ENCODE data around the gene TRAPPC12.
"Not testable (repeated sequence)": the region's sequence is repeated elsewhere in the genome, so short reads cannot be mapped to it uniquely, and the experiment has no call there.

Gene TRAPPC12

GRCh38 chr2:3488061-3488531 lies 108.6 kb downstream of the TRAPPC12 start:
- no peak for DNase-seq

DNA sequence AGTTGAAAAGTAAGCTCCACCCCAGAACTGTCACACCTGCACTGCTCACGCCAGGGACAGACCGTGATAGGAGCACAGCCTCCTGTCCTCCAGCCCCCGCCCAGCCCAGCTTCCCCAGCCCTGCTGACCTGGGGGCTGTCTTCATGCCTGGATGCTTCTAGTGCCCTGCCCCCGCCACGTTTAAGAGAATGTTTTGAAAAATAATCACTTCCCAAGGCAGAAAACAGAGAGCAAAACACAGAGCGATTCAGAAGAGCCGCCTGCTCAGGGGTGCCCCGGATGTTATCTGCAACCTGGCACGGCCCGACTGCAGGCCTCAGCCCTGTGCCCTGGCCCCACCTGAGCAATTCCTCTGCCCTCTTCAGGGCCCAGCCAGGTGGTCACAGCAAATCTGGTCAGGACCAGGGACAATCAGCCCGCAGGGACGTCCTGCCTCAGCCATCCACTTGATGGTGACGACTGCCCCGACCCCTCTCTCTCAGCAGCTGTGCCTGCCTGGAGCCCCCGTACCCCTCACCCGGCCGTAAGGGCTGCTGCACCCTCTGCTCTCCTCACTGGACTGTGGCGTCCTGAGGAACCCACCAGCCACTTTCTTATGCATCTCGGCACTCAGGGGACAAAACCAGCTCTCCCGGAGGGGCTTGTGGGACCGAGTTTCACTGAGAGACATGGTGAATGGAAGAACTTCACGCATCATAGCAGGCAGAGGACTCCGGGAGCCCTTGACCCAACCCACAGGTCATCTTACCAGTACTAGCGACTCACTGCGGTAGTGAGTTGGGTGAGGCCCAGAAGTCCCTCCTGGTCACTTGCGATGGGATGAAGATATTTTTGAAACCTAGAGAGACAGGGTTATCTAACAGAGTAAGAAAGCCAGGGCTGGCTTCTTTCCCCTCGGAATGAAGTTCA lies 109.6 kb downstream of the TRAPPC12 start:
- DNase-seq, result no peak

GRCh38 chr2:3489764-3490115 lies 110.2 kb downstream of the TRAPPC12 start:
- DNase-seq, result no peak

DNA sequence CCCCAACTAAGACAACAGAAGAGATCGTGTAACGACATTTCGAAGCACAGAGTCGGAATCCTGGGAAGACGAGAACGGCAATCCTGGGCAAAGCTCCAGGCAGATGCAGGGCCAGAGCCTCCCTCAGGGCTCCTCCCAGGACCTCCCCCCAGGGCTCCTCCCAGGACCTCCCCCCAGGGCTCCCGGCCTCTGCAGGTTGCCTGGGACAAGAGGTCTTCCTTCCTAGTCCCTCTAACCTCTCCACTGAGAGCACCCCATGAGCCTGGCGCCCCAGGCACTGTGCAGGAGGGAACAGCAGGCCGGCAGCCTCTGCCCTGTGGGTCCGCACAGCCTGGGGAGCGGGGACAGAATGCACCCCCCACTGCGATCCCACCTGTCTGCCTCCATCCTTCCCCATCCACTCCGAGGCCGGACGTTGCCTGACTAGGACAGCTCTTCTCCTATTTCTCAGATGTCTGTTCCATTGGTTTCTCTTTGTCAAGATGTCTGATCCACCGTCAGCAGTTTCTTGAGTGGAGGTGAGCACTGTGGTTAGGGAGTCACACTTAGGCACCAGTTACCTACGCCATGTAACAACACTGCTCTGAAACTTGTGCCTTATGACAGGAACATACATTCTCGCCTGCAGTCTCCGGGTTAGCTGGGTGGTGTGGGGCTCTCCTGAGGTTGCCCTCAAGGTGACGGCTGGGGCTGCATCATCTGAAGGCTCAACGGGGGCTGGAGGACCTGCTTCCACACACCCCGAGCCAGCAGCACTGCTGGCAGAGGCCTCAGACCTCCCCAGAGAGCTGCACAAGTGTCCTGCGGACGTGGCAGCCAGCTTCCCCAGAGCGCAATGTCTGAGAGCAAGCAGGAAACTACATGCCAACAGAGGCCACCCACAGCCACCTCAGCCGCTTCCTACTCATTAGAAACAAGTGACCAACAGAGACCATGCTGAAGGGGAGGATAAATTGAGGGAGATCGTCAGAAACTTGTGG lies 111.0 kb downstream of the TRAPPC12 start:
- DNase-seq, result no peak

DNA sequence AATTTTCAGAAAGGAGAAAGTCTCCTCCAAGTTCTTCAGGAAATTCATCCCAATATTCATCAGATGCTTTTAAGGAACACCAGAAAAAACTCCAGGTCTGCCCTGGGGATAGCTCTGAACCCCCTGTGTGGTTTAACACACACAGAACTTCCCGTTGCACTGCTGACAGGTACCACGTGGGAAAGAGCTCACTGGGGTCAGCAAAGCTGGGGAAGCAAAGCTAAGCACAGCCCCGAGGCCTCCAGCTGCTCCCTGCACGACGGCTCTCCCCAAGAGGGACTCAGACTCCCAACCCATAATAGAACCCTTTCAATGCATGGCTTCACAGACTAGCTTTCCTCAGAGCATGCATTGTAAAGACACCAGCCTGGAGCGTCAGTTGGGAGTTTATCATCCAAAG lies 111.8 kb downstream of the TRAPPC12 start:
- DNase-seq, result no peak

GRCh38 chr2:3491716-3492474 lies 112.4 kb downstream of the TRAPPC12 start:
- DNase-seq, result no peak

DNA sequence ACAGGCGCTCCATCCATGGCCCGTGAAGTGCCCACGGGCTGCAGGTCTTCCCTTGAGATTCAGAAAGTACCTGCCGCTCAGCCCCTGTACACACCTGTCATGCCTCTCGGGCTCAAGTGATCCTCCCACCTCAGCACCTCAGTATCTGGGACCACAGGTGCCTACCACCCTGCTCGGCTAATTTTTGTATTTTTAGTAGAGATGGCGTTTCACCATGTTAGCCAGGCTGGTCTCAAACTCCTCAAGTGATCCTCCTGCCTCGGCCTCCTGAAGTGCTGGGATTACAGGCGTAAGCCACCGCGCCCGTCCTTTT lies 112.9 kb downstream of the TRAPPC12 start:
- not testable (repeated sequence) for DNase-seq

GRCh38 chr2:3492951-3493614 lies 113.6 kb downstream of the TRAPPC12 start:
- no peak for DNase-seq

GRCh38 chr2:3493615-3494007 lies 114.1 kb downstream of the TRAPPC12 start:
- DNase-seq, result no peak

DNA sequence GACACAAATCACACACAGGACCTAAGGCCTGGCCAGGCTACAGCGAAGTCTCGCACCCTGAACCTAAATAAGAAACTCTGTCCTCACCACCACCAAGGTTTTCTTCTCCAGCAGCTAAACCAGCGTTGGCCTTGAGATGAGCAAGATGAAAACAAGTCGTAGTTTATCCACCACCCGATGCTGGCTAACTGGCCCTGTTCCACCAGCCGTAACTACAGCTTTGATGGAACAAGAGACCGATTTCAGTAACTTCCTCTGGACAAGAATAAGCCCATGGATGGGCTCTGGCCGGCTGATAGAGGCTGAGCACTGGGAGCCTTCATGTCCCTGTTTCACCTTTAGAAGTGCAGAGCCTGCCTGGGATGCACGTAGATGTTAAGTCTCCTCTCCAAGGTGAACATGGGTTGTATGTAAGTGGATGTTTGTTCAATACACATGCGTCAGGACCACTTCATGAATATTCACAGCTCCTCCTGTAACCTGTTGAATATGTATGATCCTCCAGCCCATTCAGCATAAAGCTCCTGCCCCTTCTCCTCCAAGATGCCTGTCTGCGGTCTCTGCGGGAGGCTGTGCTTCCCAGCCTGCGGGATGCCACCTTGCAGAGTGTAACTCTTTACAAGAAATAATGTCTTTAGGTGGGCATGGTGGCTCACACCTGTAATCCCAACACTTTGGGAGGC lies 115.6 kb downstream of the TRAPPC12 start:
- DNase-seq, result no peak

GRCh38 chr2:3496708-3497080 lies 117.2 kb downstream of the TRAPPC12 start:
- DNase-seq, result not testable (repeated sequence)

- DNase-seq, result no peak
These were observed 119.4 kb downstream of the TRAPPC12 start for GRCh38 chr2:3498783-3499394.

- no peak for DNase-seq
These were observed 120.9 kb downstream of the TRAPPC12 start for GRCh38 chr2:3500326-3500899.

GRCh38 chr2:3503046-3503445 lies 123.6 kb downstream of the TRAPPC12 start:
- no peak for DNase-seq

GRCh38 chr2:3503483-3503882 lies 124.0 kb downstream of the TRAPPC12 start:
- no peak for DNase-seq

GRCh38 chr2:3504741-3505140 lies 125.2 kb downstream of the TRAPPC12 start:
- DNase-seq, result no peak

DNA sequence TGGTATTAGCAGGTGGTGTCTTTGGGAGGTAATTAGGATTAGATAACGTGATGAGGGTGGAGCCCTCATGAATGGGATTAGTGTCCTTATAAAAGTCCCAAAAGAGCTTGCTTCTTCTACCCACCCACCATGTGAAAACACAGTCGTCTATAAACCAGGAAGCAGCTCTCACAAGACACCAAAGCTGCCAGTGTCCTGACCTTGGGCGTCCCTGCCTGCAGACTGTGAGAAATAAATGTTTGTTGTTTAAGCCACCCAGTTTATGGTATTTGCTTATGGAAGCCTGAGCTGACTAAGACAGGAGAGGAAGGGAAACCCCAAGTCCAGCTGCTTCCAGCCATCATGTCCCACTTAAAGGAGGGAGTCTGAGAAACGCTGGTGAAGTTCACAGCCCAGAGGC lies 126.3 kb downstream of the TRAPPC12 start:
- DNase-seq, result no peak

DNA sequence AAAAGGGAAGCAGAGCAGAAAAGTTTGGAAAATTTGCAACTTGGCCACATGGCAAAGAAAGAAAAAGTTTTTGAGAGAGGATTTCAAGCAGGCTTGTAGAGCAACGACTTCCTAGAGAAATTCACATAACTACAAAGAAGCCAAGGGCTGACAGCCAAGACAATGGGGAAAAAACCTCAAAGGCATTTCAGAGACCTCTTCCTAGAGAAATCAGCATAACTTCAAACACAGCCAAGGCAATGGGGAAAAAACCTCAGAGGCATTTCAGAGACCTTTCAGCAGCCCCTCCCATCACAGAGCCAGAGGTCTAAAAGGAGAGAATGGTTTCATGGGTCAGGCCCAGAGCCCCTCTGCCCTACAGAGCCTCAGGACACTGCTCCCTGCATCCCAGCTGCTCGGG lies 132.6 kb downstream of the TRAPPC12 start:
- DNase-seq, result no peak

DNA sequence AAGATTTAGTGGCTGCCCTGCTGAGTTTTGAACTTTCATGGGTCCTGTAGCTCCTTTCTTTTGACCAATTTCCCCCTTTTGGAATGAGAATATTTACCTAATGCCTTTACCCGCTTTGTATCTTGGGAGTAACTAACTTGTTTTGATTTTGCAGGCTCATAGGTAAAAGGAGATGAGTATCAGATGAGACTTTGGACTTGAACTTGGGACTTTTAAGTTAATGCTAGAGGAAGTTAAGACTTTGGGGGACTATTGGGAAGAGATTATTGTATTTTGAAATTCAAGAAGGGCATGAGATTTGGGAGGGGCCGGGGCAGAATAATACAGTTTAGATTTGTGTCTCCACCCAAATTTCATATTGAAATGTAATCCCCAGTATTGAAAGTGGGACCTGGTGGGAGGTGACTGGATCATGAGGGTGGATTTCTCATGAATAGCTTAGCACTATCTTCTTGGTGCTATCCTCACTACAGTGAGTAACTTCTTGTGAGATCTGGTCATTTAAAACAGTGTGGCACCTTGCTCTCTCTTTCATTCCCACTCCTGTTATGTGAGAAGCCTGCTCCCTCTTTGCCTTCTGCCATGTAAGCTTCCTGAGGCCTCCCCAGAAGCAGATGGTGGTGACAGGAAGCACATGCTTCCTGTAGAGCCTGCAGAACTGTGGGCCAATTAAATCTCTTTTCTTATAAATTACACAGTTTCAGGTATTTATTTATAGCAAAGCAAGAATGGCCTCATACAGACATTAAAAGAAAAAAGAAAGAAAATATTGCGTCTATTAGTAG lies 133.7 kb downstream of the TRAPPC12 start:
- DNase-seq, result no peak

- DNase-seq, result not testable (repeated sequence)
These were observed 135.9 kb downstream of the TRAPPC12 start for GRCh38 chr2:3515438-3515837.
